GM19395 (cell line): Measurements from ENCODE around the gene GPR137B.
"Not testable (repeated sequence)": the region's sequence is repeated elsewhere in the genome, so short reads cannot be mapped to it uniquely, and the experiment has no call there.

Experiments used
- ATAC-seq: cut with Tn5 transposase; IDR thresholded peaks from one replicate; pipeline ENCODE4 v1.9.1; 2021; ENCODE audit warnings: mild to moderate bottlenecking, moderate library complexity; ENCODE audit not compliant: unreplicated experiment

The GPR137B gene

DNA sequence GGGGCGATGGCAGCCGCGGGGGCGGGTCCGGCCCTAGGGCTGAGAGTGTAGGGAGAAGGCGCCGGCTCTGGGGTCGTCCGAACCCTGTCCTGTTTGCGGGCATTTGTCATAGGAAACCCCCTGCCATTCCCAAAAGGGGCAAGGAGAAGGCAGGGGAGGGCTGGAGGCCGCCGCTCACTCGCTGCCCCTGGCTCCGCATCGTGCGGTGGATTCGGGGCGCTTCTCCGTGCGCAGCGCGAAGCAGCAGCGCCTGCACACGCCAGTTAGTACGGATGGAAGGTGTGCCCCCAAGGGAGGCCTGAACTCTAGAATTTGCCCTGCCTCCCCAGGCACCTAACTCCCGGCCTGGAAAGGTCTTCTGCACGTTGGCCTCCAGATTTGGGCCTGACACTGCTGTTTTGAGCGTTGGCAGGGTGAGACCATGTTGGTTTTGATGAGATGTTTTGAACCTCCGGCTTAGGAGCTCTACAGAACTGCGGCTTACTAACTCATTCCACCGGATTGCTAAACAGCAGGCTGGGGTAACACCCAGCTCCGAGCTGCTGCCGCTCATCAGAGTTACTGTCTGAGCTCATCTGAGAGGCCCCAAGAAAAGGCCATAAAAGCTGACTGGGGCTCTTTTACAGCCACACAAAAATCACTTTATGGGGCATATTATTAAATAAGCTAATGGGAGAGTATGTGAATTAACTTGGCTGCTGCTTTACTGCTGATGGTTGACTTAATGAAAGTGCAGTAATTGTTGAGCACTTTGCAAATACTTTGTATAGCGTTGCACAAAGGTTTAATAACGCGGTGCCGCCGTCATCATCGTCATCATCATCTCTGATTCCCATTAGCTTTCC is 987 bp downstream of the GPR137B start:
- peak; percentile 36 for ATAC-seq

DNA sequence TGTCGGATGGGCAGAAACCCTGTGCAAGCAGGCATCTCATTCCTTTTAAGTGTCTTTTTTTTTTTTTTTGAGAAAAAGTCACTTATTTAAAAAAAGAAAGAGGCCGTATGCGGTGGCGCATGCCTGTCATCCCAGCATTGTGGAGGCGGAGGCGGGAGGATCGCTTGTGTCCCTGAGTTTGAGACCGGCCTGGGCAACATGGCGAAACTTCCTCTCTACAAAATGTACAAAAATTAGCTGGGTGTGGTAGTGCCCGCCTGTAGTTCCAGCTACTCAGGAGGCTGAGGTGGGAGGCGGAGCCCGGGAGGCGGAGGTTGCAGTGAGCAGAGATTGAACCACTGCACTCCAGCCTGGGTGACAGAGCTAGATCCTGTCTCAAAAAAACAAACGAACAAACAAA is 1.7 kb downstream of the GPR137B start:
- ATAC-seq = no peak

DNA sequence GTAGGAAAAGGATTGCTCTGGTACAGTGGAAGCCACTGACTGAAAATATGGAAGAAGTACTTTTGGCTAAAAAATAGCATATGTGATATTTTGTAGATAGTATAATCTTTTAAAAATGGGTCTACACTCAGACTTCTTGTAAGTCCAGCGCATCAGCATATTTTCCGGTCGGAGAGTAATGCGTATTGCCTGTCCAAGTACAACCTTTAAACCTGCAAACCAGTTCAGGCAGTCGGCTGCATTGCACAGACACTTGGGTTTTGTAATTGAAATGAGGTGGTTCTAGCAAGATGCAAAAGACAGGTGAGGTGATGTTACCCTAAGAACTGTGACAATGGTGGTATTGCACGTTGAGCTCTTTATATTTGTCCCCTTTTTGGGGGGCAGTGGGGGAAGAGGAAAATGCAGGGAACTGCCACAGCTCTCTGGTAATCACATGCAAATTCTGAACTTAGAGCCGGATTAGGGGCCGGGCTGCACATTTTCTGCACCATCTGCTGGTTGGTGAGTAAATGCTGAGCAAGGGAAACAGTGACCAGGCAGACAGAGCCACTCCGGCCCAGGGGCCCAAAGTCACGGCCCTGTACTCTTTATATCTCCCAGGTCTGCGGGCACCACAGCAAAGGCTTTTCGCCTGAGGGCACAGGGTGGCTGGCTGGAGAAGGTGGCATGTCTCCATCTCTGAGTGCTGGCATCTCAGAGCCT is 2.3 kb downstream of the GPR137B start:
- no peak for ATAC-seq

DNA sequence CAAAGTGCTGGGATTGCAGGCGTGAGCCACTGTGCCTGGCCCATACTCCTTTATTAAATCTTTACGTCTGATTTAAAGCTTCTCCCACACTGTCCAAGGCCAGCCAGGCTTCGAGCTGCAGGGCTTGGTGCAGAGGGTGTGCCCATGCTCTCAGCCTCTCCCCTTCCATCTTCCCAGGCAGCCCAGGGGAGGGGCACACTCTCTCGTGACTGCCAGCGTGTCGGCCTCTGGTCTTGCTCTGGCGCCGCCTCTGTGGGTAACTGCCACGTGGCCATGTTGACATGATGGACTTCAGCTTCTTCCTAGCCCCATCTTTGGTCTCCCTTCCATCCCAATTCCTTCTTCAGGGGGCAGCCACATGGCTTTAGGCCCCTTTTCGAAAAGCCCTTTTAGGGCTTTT is 4.7 kb downstream of the GPR137B start:
- ATAC-seq = no peak

DNA sequence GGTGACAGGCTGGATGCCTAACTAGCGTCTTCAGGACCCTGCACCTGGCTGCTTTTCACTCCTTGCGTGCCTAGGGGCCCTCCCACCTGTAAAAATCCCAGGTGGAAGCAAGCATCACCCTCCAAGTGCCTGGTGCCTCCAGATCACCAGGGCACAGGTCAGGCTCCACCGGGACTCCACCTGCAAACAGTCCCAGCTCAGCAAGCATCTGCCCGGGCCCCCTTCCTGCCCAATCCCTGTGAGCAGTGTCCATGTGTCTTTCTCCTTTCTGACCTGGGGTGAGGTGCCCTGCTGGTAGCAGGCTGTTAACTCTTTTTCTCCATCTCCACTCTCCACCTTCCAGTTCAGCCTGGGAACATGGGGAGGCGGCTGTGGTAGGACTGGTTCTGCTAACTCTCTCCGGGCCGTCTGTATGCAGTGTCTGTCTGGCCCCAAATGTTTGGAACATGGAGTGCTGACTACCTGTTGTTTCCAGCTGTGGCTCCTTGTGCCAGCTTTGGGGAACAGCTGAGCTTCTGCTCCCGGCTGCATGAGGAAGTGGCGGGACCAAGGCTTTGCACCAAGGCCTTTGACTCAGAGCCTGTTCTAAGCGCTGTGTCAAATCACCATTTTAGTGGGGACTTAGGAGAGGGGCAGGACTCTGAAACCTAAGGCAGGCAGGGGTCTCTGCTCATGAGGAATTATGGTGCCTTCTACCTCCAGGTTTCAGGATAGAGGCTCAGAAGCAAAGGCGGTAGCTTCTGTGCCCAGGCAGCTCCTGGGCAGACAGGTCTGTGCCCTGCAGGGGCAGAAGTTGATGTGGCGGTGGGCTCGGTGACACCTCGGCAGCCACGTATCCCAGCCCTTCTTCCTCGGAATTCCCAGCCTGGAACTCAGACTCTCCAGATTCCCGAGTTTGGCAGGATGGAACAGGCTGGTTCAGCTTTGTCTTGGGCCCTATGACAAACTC is 5.5 kb downstream of the GPR137B start:
- ATAC-seq = no peak

DNA sequence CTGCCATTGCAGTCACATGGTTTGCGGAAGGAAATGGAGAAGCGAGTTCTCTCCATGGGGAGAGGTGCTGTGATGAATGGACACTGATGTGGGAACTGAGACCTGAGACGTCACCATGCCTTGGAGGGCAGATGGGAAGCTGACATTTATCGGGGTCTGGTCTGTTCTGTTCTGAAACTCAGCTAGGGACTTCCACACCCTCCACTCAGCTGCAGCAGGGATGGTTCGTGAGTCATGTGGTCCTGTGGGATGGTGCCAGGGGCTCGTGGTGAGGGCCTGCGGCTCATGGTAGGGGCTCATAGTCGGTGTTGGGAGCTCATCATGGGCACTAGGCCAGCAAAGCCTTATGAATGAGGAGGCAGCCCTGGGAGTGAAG is 6.1 kb downstream of the GPR137B start:
- no peak for ATAC-seq

DNA sequence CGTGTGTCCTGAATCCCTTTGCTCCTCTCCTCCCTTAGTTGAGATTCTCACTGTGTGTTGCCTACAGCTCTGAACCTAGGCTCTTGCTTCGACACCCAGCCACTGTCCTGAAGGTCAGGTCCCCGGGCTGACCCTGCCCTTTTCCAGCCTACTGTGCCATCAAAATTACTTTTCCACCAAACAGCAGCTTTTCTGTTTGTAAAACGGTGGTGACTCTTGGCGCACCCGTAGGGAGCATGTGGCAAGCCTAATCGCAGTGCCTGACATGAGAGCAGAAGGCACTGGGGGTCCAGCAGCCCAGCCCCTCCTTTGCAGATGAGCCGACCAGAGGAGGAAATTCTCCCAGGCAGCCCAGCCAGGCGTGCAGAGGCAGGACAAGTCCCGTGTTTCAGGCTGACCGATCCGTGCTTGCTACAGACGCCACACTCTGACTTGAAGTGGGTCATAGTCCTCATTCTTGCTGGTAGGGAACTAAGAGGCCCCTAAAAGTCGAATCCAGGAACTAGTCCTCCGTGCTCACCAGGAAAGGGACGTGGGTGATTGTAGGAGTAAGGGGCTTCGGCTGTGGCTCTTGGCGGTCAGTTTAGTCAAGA is 6.8 kb downstream of the GPR137B start:
- no peak for ATAC-seq

DNA sequence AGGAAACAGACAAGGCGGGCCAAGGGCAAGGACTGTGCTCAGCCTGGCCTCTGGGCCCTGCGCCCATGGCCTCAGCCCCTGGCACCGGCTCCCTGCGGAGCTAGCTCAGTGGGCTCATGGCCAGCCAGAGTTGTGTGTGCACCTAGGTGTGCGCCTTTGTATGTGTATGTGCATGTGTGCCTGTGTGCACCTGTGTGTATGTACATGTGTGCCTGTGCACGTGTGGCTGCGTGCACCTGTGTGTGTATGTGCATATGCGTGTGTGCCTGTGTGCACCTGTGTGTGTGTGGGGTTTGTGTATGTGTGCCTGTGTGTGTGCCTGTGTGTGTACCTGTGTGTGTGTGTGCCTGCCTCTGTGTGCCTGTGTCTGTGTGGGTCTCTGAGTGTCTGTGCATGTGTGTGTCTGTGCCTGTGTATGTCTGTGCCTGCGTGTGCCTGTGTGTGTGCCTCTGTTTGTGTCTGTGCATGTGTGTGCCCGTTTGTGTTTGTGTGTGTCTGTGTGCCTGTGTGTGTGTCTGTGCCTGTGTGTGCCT is 7.4 kb downstream of the GPR137B start:
- ATAC-seq = no peak

DNA sequence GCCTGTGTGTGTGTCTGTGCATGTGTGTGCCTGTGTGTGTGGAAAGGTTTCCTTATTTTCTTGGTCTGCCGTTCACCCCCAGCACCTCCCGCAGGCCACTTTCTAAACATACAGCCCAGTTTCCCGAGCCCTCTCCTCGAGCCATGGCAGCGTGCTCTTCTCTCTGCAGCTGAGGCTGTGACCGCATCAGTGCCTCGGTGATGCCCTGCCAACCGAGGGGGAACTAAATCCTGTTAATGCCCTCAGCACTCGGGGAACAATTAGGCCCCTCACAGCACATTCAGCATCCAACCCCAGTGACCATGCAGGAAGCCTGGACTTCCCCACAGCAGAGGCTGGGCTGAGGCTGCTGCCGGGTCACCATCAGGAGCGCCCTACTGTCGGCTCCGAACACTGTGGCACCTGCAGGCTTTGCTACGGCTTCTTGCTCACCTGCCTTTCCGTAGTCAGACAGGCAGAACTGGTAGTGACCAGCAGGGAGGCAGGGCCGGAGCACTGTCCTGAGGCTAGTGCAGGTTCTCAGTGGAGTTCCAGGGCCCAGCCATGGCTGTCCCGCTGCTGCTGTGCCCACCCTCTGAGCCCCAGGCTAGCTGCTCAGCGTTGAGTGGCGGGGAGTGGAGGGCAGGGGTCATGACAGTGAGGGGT is 8.1 kb downstream of the GPR137B start:
- no peak for ATAC-seq

DNA sequence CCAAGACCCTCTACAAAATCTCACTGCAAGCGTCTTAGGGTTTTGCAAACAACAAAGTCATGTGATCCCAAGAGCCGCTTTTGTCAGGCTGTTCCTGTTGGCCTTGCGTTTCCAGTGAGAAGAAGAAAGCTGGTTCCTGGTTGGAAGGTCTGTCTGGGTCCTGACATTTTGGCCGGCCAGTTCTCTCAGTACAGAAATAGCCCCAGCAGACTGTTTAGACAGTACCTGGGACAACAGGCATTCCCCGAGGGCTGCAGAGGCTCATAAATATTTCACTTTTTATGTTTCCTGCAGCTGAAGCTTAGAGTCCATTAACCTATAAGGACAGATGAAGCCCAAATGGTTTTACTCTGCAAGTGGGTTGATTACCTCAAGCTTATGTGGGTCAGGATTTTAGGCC is 8.6 kb downstream of the GPR137B start:
- no peak for ATAC-seq

DNA sequence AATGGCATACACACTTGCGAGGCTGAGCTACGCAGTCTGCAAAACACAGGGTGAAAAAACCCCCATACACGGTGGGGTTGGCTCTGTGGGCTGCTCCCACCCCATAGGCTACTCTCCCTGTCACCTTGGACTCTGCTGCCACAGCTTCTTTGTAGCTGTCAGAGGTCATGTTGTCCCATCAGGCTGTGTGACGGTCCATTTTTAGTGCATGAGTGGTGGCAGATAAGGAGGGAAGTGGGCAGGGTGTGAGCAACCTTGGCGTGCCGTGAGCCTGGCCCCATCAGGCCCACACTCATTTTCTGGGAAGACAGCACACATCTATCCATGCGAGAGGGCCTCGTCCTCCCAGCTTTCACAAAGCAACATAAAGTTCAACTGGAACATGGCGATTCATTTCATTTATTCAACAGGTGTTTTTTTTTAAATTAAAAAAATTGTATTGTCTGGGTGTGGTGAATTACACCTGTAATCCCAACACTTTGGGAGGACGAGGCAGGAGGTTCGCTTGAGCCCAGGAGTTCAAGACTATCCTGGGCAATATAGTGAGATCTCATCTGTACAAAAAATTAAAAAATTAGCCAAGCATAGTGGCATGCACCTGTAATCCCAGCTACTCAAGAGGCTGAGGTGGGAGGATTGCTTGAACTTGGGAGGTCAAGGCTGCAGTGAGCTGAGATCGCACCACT is 9.5 kb downstream of the GPR137B start:
- no peak for ATAC-seq

DNA sequence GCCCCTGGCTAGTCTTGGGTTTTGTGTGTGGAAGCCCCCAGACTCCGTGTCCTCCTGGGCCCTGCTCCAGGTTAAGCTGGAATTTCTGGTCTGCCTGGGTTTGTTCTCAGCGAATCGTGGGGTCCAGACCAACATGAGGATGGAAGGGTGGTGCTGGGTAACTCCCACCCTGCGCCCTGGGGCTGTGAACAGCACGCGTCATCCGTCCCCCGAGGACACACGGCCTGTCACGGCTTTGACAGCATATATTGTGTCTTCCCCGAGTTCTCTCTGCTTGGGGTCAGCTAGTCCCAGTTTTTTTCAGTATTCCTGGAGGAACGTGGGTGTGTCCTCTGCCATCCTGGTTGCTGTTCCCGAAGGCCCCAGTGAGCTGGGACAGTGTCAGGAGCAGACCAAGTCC is 11.8 kb downstream of the GPR137B start:
- ATAC-seq = no peak

DNA sequence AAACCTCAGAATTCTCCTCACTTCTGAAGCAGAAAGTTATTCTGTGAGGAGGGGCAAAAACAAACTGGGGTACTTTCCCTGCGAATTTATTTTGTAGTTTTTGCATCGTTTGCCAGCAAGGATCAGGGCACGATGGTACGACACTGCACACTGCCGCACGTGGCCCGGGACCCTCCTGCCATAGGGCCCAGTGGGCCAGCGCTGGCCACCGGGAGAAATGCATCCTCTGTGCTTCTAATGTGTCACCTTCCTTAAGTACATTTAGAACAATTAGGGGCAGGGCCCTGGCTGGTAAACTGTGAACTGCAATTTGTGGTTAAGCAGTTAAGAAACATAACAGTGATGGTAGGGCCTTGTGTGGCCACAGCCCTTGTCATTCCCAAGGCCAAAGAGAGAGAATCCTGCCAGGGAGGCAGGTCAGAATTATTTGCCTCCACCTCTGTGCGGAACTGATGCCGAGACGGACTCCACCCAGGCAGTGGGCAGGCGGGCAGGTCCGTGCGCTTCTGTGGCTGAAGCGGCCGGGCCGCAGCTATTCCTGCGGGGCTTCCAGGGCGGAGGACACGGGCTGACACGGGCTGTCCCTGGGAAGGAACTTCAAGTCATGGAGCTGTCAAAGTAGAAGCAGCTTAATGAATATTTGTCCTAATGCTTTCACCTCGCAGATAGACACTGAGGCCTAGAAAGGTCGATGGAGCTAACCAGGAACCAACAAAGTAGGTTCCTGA is 12.5 kb downstream of the GPR137B start:
- ATAC-seq = no peak

DNA sequence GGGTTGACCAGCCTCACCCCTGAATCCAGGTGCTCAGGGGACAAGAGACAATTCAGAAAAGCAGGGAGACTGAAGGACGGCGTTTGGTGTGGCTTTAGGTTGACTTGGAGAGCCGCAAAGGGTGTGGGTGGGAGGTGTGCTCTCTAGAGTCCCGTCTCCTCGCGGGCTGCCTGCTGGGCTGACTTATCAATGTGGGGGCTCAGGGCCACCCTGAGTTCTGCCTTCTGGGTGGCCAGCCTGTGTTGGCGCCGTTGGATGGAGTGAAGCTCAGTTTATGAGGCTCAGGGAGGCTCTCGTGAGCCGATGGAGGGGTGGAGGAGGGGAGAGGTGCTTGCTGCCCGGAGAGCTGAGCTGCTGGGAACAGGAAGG is 13.0 kb downstream of the GPR137B start:
- ATAC-seq = no peak

DNA sequence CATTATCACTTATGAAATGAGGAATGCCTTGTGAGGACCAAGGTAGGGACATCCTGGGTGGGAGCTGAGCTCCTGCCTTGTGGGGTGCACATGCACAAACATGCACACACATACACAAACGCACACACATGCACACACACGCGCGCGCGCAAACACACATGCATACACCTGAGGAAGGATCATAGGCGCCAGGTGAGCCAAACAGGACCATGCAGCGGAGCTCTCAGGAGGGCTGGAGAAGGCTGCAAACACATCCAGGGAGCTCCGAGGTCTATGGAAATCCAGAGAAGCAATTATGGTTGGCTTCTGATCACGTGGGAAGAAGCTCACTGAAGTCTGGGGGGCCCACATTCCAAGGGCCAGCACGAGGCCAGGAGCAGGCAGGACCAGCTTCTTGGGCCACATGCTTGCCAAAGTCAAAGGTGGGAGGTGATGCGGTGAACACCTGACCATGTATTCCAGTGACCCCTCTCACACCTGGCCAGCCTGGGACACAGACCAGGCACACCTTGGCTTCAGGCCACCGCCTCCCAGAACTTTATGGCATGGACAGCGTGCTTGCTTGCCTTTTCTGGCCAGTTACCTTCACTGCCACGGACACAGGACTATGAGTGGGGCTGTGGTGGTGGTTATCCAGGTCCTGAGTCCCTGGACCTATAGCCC is 13.6 kb downstream of the GPR137B start:
- ATAC-seq = no peak

DNA sequence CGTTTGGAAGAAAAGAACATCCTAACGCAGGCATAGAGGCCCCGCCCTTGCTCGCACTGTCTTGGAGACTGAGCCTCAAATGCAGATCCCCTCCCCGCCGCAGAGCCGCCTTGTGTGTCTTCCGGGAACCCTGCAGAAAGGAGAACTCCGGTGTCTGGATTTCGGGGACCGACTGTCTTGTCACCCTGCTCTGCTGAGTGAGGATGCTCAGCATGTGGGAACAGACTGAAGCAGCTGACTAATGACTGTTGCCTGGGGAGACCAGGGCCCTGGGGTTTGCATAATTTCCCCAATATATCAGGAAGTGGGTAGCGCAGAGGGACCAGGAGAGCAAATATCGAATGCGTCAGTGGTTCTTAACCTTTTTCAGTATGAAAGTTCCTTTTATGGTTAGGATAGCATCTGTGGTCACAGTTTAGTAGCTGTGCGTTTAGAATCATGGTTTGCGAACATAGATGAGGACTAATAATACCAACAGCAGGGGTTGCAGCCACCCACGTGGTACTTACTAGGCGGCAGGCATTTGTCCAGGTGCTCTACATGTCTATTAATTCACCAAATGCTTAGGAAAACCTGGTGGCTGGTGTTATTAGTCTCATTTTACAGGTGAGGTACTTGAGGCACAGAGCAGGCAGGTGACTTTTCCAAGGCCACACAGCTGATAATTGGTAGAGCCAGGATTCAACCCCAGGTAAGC is 14.3 kb downstream of the GPR137B start:
- ATAC-seq = peak; percentile 86

DNA sequence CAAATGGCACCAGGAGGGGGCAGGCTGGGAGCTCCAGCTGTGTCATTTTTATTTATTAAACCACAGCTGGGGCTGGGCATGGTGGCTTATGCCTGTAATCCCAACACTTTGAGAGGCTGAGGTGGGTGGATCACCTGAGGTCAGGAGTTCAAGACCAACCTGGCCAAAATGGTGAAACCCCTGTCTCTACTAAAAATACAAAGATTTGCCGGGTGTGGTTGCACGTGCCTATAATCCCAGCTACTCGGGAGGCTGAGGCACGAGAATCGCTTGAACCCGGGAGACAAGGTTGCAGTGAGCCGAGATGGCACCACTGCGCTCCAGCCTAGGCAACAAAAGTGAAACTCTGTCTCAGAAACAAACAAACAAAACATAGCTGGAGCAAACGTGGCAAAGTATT is 15.7 kb downstream of the GPR137B start:
- not testable (repeated sequence) for ATAC-seq

DNA sequence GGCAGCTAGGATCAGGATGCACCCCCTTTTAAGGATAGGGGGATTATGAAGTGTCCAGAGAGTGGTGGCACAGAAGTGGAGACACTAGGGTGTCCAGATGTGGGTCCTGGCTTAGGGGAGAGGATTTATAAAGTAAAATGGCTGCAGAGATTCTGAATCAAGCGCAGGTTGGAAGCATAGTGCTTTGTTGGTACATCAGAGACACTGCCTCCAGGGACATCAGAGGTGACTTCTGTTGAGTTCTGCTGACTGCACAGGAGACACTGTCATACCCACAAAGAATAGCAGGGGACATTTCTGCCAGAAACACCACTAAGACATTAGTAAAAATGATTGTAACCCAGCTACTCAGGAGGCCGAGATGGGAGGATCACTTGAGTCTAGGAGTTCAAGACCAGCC is 16.4 kb downstream of the GPR137B start:
- no peak for ATAC-seq
